SK-N-MC (cell line): Measurements from ENCODE around the gene LAMA5.
A peak's percentile ranks its signal among the peaks of the same experiment; 100 is the strongest.

ENCODE experiments used
- DNase-seq: peaks from one replicate; pipeline ENCODE4 v3.0.0-alpha.2; 2011; ENCODE audit warnings: low read depth, low spot score
- H3K27ac ChIP-seq: fragments of 200-600 bp; sonication (generic); 2 replicates; pipeline ENCODE4 v1.5.1; 2016; ENCODE audit warnings: mixed run types
- H3K36me3 ChIP-seq: fragments of 200-600 bp; sonication (generic); 2 replicates; pipeline ENCODE4 v1.6.1; 2017; ENCODE audit warnings: antibody characterized with exemption, low read length, mixed read lengths; ENCODE audit not compliant: insufficient read depth
- H3K4me3 ChIP-seq: fragments of 200-600 bp; sonication (generic); 2 replicates; pipeline ENCODE4 v1.5.1; 2016
- H3K9ac ChIP-seq: fragments of 200-600 bp; sonication (generic); 2 replicates; pipeline ENCODE4 v1.8.0; 2017; ENCODE audit warnings: mixed run types, mixed read lengths; ENCODE audit not compliant: insufficient read length
- H3K9me3 ChIP-seq: fragments of 200-600 bp; sonication (generic); 2 replicates; pipeline ENCODE4 v1.6.1; 2017; ENCODE audit warnings: low read depth, mild to moderate bottlenecking, antibody characterized with exemption, low read length, moderate library complexity, mixed read lengths
- EZH2 ChIP-seq: fragments of 200-600 bp; sonication (generic); IDR thresholded peaks from one replicate; pipeline ENCODE4 v1.6.1; 2017; ENCODE audit warnings: antibody characterized with exemption
- FOXP2 ChIP-seq: optimal IDR thresholded peaks from 2 replicates; pipeline ENCODE3; 2011; ENCODE audit warnings: mild to moderate bottlenecking, moderate library complexity; ENCODE audit not compliant: insufficient read depth; ENCODE audit errors: extremely low read length, control extremely low read depth
- POLR2AphosphoS5 ChIP-seq: IDR thresholded peaks from 2 replicates; pipeline ENCODE4 v1.6.1; 2012; ENCODE audit warnings: mild to moderate bottlenecking, low read depth, low read length, borderline replicate concordance

The LAMA5 gene

GRCh38 chr20:62364911-62365736 is 2.0 kb downstream of the LAMA5 start:
- no peak for DNase-seq
- Histone ChIP-seq H3K9me3 (no peaks in the 10 kb centered on the region), H3K36me3 (no peaks in the 10 kb centered on the region), H3K4me3 (peak overlapping the region; percentile 79; the same call in 1 of the 2 replicates), H3K27ac (no peak overlapping the region), H3K9ac (no peak overlapping the region)
- TF ChIP-seq FOXP2 (no peak), POLR2AphosphoS5 (no peak), EZH2 (no peak)

DNA sequence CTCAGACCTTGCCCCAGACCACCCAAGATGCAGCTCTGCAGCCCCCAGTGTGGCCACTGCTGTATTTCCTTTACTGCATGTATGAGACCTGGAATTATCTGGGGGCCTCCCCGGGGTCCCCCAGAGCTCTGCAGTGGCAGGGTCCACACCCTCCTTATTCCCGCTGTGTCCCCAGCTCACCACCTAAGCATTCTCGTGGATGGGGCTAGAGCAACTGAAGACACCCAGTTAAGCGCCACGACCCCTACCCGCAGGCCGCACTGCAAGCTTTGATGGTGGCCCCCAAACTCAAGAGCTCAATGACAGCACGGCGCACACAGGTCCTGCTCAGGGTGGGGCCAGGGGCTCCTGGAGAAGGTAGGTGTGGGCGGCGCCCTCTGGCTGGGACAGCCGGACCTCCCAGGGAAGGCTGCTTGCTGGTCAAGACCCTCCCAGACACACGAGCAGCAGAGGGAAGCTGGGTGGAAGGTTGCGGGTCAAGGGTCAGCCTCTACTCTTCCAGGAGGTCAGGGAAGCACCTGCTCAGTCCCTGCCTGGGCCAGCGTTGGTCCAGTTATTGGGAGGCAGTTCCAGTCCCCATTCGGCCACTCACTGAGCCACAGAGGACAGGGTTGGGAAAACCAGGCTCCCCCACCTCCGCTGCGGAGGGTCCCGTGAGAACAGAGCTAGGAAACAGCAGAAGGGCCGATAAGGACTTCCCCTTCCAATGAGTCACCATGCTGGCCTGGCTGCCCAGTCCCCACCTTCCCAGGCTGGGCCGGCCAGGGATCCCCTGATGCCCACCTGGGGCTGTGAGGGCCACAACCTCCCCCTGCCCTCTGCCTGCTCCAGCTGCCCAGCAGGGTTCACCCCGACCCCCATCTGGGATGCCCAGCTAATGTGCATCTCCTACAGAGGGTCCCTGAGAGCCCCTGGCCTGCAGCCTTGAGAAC is 2.9 kb downstream of the LAMA5 start:
- no peak for DNase-seq
- H3K9me3 ChIP-seq, result no peaks in the 10 kb centered on the region
- TF ChIP-seq EZH2 (no peak), FOXP2 (no peak), POLR2AphosphoS5 (no peak)
- H3K27ac ChIP-seq, result no peak overlapping the region
- no peaks in the 10 kb centered on the region for H3K36me3 ChIP-seq
- no peak overlapping the region for H3K4me3 ChIP-seq
- H3K9ac ChIP-seq, result no peak overlapping the region

- Histone ChIP-seq H3K27ac (no peak overlapping the region), H3K36me3 (no peaks in the 10 kb centered on the region), H3K9ac (no peak overlapping the region), H3K9me3 (no peaks in the 10 kb centered on the region), H3K4me3 (no peak overlapping the region)
- TF ChIP-seq POLR2AphosphoS5 (no peak), EZH2 (no peak), FOXP2 (no peak)
- no peak for DNase-seq
Measured at GRCh38 chr20:62362991-62363919, 3.9 kb downstream of the LAMA5 start.

GRCh38 chr20:62362590-62362940 is 4.5 kb downstream of the LAMA5 start:
- Histone ChIP-seq H3K36me3 (no peaks in the 10 kb centered on the region), H3K4me3 (no peak overlapping the region), H3K9me3 (no peaks in the 10 kb centered on the region), H3K27ac (no peak overlapping the region), H3K9ac (no peak overlapping the region)
- TF ChIP-seq EZH2 (no peak), FOXP2 (no peak), POLR2AphosphoS5 (no peak)
- no peak for DNase-seq

GRCh38 chr20:62361799-62362589 is 5.1 kb downstream of the LAMA5 start:
- Histone ChIP-seq H3K36me3 (no peaks in the 10 kb centered on the region), H3K27ac (no peak overlapping the region), H3K4me3 (no peak overlapping the region), H3K9me3 (no peaks in the 10 kb centered on the region), H3K9ac (no peak overlapping the region)
- DNase-seq, result no peak
- TF ChIP-seq POLR2AphosphoS5 (no peak), FOXP2 (no peak), EZH2 (no peak)

DNA sequence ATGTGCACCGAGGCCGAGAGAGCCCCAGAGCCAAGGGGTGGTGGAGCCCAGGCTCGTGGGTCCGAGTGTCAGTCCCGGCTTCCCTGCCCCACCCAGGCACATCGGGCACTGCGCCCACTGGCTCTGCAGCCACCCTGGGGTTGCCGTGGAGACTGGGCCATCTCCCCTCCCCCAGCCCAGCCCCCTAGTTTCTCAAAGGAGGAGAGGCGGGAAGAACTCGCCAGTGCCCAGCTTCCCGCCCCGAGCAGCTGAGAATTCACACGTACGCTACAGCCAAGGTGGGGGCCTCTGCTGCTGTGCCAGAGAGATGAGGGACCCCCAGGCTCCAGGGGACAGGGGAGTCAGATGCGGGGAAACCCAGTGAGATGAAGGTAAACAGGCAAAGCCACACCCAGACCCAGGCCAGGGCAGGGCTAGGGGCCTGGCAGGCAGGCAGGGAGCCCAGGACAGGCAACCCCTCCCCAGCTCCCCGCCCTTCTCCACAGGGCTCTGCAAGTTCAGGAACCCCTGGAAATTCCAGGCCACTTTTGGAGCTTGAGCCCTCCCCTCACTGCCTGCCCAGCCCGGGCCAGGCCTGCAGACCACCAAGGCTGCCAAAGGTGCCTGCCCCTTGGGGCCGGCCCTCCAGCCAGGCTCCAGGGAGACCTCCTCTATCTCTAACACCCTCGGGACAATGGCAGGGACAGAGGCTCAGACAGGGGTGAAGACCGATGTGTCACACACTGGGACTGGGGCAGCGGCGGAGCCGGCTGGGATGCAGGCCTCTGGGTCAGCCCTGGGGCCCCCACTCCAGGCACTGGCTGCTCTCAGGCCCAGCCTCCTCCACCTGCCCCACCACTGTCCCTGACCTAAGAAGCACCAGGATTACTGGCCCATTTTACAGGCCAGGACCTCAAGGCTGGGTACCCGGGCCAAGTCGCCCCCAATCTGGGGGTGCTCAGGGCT is 6.0 kb downstream of the LAMA5 start:
- H3K9ac ChIP-seq, result no peak overlapping the region
- H3K36me3 ChIP-seq, result no peaks in the 10 kb centered on the region
- TF ChIP-seq POLR2AphosphoS5 (no peak), FOXP2 (no peak), EZH2 (no peak)
- H3K27ac ChIP-seq, result no peak overlapping the region
- H3K9me3 ChIP-seq, result no peaks in the 10 kb centered on the region
- H3K4me3 ChIP-seq, result no peak overlapping the region
- no peak for DNase-seq

GRCh38 chr20:62359491-62360121 is 7.5 kb downstream of the LAMA5 start:
- H3K9ac ChIP-seq, result no peak overlapping the region
- no peak overlapping the region for H3K4me3 ChIP-seq
- H3K36me3 ChIP-seq, result no peaks in the 10 kb centered on the region
- TF ChIP-seq EZH2 (no peak), POLR2AphosphoS5 (no peak), FOXP2 (no peak)
- DNase-seq, result no peak
- H3K27ac ChIP-seq, result no peak overlapping the region
- no peaks in the 10 kb centered on the region for H3K9me3 ChIP-seq
